Activated T-cell treated with anti-CD3 and anti-CD28 coated beads, Interleukin-2, amount 50 U/mL, for 72 hours (primary cell): ENCODE measurements around the gene MAST4. TPM values are rescaled to one million over a fixed set of nuclear protein-coding genes. Genes with fewer than 3 reads are reported as not detected.

Experiments
- ATAC-seq, 2 donors: fragments of 150-1000 bp; cut with Tn5 transposase; replicated peaks in 1 of 2; 2 replicates each; pipeline ENCODE4 v1.10.0; 2021; ENCODE audit warnings: moderate library complexity in 2 of 2, mild to moderate bottlenecking in 1 of 2
- DNase-seq, 2 donors: peaks; one replicate each; pipeline ENCODE4 v3.0.0; 2021 to 2022; ENCODE audit warnings: mixed read lengths in 1 of 2
- H3K27ac Mint-ChIP-seq: one replicate; pipeline ENCODE4 v1.8.0; 2022; ENCODE audit warnings: mild to moderate bottlenecking, moderate library complexity, mixed read lengths
- H3K27me3 Mint-ChIP-seq: one replicate; pipeline ENCODE4 v1.8.0; 2022; ENCODE audit warnings: low read depth, mixed read lengths
- H3K36me3 Mint-ChIP-seq, 2 donors: one replicate each; pipeline ENCODE4 v1.8.0; 2022; ENCODE audit warnings: mixed read lengths in 2 of 2, mild to moderate bottlenecking in 1 of 2; ENCODE audit not compliant: insufficient read depth in 2 of 2
- H3K4me1 Mint-ChIP-seq: one replicate; pipeline ENCODE4 v1.8.0; 2022; ENCODE audit warnings: low read depth, mixed read lengths
- H3K4me3 Mint-ChIP-seq, 2 donors: one replicate each; pipeline ENCODE4 v1.8.0; 2022; ENCODE audit warnings: mild to moderate bottlenecking in 2 of 2, mixed read lengths in 2 of 2, moderate library complexity in 2 of 2
- H3K9me3 Mint-ChIP-seq, 2 donors: one replicate each; pipeline ENCODE4 v1.8.0; 2022; ENCODE audit warnings: mixed read lengths in 2 of 2
- total RNA-seq, 2 donors: library from RNA; stranded (reverse); gene quantifications; one replicate each; pipeline ENCODE4 v1.2.3, GENCODE V29; 2022

Gene MAST4
- total RNA-seq, 2 donors from 2014 or later, result 32.9 to 38.3 TPM

DNA sequence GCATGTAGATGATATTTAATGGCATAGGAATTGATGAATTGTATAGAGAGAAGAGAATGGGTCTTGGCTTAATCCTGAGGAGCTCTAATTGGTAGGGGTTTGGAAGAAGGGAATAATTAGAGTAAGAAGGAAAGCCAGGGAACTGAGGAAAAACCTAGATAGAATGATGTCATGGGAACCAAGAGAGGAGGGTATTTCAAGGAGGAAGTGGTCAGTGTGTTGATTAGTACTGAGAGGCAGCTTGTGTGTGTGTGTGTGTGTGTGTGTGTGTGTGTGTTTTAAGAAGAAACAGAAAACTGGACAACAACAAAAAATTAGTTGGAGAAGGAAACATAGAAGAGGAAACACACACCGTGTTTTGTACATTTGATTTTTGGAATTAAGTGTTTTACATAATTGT is 42.8 kb downstream of the MAST4 start:
- Mint-ChIP-seq H3K4me1 (no peaks in the 10 kb centered on the region), H3K4me3 (no peak overlapping the region), H3K27me3 (no peaks in the 10 kb centered on the region), H3K27ac (no peak overlapping the region), H3K9me3 (no peaks in the 10 kb centered on the region), H3K36me3 (no peaks in the 10 kb centered on the region)
- ATAC-seq (no peak), DNase-seq (no peak)

DNA sequence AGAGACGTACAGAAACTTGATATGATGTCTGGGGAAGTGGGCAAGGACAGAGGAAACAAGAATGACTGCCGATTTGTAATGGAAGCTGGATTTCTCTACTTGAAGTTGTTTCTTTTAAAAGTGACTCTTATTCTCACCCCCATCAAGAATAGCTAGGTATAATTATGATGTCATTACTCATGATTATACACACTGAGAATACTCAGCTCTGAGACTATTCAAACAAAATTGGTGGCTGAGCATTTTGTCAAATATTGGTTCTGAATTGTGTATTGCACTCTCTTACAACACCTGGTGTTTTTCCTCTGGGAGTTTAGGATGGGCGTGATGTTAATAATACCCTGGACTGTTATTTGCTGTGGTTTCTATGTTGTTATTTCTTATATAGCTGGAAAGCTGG is 46.3 kb downstream of the MAST4 start:
- Mint-ChIP-seq H3K4me1 (peaks cover 4% of the 10 kb centered on the region), H3K4me3 (no peak overlapping the region), H3K27ac (no peak overlapping the region), H3K27me3 (no peaks in the 10 kb centered on the region), H3K36me3 (no peaks in the 10 kb centered on the region), H3K9me3 (no peaks in the 10 kb centered on the region)
- DNase-seq, result no peak
- no peak for ATAC-seq

DNA sequence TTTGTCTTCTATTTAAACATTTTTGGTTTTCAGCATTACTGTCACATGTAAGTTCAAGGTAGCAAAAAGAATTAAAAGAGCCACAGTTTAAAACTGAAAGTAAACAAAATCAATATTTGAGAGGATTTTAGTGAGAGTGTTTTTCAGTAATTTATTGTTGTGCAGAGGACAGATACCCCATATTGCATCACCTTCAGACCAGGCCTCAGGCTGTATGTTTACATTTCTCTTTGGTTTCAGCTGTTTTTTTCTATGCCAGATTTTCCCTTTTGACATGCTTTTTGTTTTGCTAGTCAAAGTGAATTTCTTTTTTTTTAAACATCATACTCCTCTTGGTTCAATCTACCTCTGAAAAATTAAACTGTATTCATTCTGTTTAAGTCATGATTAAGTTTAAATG is 47.2 kb downstream of the MAST4 start:
- Mint-ChIP-seq H3K36me3 (no peaks in the 10 kb centered on the region), H3K27ac (no peak overlapping the region), H3K4me1 (peaks cover 4% of the 10 kb centered on the region), H3K4me3 (no peak overlapping the region), H3K9me3 (no peaks in the 10 kb centered on the region), H3K27me3 (no peaks in the 10 kb centered on the region)
- ATAC-seq (no peak), DNase-seq (no peak)

DNA sequence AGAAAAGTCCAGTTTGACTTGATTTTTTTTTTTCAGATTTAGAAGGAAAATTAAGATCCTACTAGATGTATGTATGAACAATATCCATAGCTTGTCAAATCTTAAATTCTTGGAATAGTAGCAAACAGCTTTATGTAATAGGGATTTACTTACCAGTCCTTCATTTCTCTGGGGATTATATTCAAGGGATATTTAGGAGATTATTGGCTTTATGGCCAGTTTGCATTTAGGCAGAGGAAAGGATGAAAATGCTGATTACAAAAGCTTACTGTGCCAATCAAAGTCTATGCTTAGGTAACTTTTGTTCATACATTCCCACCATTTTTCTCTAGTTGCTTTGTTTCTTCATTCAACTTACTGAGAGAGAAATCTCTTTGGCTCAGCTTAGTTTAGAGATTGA is 47.9 kb downstream of the MAST4 start:
- H3K9me3 Mint-ChIP-seq, result no peaks in the 10 kb centered on the region
- no peaks in the 10 kb centered on the region for H3K27me3 Mint-ChIP-seq
- ATAC-seq (no peak), DNase-seq (no peak)
- no peaks in the 10 kb centered on the region for H3K36me3 Mint-ChIP-seq
- H3K4me1 Mint-ChIP-seq, result peaks cover 4% of the 10 kb centered on the region
- H3K4me3 Mint-ChIP-seq, result no peak overlapping the region
- H3K27ac Mint-ChIP-seq, result no peak overlapping the region

DNA sequence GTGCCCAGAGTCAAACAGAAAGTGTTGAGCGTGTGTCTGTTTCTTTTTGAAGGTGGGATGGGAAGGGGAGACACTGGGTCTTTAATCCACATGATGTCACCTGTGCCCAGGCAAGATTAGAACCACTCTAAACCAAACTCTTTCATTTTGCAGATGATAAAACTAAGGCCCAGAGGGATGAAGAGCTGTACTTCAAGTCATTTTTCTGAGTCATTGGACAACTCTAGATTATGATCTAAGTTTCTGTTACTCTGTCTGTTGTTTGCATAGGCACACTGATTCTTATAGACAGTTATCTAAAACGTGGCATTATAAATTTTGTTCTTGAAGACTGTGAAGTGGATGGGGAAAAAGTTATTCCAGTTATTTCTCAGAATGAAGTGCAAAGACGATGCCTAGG is 48.8 kb downstream of the MAST4 start:
- Mint-ChIP-seq H3K36me3 (no peaks in the 10 kb centered on the region), H3K4me1 (peaks cover 4% of the 10 kb centered on the region), H3K4me3 (no peak overlapping the region), H3K27me3 (no peaks in the 10 kb centered on the region), H3K27ac (no peak overlapping the region), H3K9me3 (no peaks in the 10 kb centered on the region)
- ATAC-seq (no peak), DNase-seq (no peak)

DNA sequence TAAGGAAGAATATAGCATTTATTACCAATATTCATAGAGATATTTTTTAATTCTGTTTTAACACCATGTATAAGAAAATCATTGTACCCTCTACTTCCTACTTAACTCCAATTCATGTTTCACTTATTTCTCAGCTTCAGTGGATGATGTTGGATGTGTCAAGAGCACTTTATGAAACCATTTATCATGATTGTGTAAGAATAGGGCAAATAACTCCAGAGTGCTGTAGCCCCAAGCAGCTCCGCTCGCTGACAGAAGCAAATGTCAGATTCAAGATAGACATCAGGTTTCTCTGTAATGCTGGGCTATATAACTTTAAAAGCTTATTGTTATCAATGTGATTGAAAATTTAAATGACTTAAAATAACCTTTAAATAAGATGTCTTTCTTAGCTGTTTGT is 50.4 kb downstream of the MAST4 start:
- H3K27ac Mint-ChIP-seq, result no peak overlapping the region
- no peaks in the 10 kb centered on the region for H3K9me3 Mint-ChIP-seq
- DNase-seq, result no peak
- H3K4me1 Mint-ChIP-seq, result peaks cover 4% of the 10 kb centered on the region
- no peaks in the 10 kb centered on the region for H3K36me3 Mint-ChIP-seq
- ATAC-seq, result no peak
- no peaks in the 10 kb centered on the region for H3K27me3 Mint-ChIP-seq
- no peak overlapping the region for H3K4me3 Mint-ChIP-seq

DNA sequence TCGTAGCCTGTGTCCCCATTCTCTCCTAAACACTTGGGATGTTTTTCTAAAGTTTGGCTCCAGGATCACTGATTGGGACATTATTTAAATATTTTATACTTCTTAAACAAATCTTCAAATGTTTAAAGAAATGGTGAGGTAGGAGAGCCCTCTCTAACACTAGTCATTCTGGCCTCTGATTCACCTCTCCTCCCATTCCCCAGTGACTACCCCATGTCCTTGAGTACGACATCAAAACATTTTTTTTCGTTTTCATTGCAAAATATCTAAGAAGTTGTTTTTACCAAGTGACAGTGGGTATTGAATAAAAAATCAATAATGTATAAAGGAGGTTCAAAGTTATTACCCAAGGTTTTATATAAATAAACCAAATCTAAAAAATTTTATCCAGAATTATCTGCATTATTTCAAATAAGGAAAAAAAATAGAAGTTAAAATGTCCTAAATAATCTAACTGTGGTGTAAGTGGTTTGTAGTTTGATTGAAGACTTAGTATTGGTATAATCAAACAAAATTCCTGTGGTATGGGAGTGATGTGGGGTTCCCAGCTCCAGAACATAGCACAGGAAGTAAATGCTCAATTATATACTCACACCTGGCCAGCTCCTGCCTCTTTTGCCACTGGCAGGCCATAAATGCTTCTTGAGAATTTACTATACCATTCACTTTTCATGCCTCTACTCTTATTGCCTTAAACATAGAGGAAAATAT is 51.1 kb downstream of the MAST4 start:
- H3K9me3 Mint-ChIP-seq, result no peaks in the 10 kb centered on the region
- no peak overlapping the region for H3K27ac Mint-ChIP-seq
- H3K4me3 Mint-ChIP-seq, result no peak overlapping the region
- no peaks in the 10 kb centered on the region for H3K36me3 Mint-ChIP-seq
- DNase-seq (no peak), ATAC-seq (no peak)
- H3K27me3 Mint-ChIP-seq, result no peaks in the 10 kb centered on the region
- peaks cover 4% of the 10 kb centered on the region for H3K4me1 Mint-ChIP-seq

DNA sequence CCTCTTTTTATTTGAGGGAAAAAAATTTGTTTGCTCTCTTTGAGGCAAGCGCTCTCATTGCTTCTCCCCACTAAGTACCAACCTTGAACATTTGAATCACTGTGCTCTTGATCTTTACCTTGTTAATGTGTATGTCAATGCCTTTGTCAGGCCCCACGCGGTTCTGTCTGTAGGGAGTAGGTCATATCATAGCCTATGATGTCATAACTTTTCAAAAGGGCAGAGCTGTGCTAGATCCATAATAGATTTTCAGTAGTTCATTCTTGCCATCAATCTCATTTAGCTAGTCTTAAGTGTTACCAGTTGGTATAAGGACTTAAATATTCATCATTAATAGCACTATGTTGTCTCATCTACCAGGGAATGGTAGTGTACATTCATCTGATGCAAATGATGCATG is 56.6 kb downstream of the MAST4 start:
- H3K4me3 Mint-ChIP-seq, result no peak overlapping the region
- H3K27me3 Mint-ChIP-seq, result peaks cover 9% of the 10 kb centered on the region
- peaks cover 0 to 2% of the 10 kb centered on the region in 2 donors for H3K9me3 Mint-ChIP-seq
- no peak for ATAC-seq
- no peaks in the 10 kb centered on the region for H3K36me3 Mint-ChIP-seq
- DNase-seq, result no peak
- H3K4me1 Mint-ChIP-seq, result peaks cover 6% of the 10 kb centered on the region
- no peak overlapping the region for H3K27ac Mint-ChIP-seq

DNA sequence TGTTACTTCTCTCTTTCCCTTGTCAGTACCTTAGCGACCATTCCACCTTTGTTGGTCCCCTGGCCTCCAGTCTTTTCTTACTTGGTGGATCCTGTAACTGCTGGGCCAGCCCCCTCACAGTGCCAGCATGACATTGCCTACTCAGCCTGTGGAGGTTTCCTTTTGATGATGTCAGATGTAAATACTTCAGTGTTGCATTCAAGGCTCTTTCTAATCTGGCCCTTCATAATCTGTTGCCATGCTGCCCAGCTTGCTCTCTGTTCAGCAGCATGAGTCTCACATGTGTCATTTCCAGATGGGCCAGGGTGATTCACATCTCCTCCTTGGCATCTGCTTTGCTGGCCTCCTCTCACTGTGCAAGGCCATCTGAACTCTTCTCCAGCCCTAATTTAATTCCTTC is 57.1 kb downstream of the MAST4 start:
- DNase-seq (no peak), ATAC-seq (peak; percentile 49 to 50)
- peaks cover 6% of the 10 kb centered on the region for H3K4me1 Mint-ChIP-seq
- H3K27me3 Mint-ChIP-seq, result peaks cover 9% of the 10 kb centered on the region
- H3K36me3 Mint-ChIP-seq, result no peaks in the 10 kb centered on the region
- no peak overlapping the region for H3K4me3 Mint-ChIP-seq
- peaks cover 0 to 2% of the 10 kb centered on the region in 2 donors for H3K9me3 Mint-ChIP-seq
- H3K27ac Mint-ChIP-seq, result no peak overlapping the region

DNA sequence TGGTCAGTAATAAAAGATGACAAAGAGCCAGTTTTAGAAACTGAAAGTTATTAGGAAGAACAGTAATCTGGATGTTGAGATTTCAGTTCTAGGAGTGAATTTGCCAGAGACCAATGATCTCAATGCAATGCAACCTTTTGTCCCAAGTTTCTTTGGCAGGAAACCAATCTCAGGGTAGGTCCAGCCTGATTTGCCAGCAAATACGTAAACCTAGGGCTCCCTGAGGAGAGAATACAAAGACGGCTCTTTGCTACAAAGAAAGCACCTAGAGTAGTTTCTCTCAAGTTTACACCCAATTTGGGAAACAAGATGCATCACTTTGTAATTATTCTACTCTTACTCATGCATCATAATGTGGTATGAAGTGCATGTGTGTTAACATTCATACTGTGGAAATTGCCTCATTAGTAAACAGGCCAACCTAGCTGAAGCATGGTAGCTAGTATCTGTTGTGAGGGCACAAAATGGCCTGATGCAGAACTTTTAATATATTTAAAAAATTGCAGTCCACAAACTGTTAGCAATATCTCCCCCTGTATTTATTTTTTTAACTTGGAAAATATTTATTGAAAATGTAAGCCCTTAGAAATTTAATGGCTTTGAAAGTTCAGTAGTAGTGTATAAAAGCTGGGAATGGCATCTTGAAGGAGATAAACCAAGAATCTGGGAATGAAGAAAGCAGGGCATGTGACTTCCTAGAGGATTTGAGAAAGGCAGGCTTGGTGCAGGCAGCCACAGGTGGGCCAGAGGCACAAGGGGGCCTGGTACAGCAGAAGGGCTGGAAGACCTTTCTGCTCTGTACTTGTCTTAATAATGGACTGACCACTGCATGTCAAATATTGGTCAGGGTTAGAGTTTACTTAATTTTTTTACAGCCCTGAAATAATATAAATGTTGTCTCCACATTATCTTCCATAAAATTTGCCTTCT is 59.5 kb downstream of the MAST4 start:
- DNase-seq (no peak), ATAC-seq (no peak)
- Mint-ChIP-seq H3K27me3 (peaks cover 9% of the 10 kb centered on the region), H3K27ac (no peak overlapping the region), H3K36me3 (no peaks in the 10 kb centered on the region), H3K9me3 (peaks cover 0 to 2% of the 10 kb centered on the region in 2 donors), H3K4me1 (peaks cover 6% of the 10 kb centered on the region), H3K4me3 (no peak overlapping the region)

DNA sequence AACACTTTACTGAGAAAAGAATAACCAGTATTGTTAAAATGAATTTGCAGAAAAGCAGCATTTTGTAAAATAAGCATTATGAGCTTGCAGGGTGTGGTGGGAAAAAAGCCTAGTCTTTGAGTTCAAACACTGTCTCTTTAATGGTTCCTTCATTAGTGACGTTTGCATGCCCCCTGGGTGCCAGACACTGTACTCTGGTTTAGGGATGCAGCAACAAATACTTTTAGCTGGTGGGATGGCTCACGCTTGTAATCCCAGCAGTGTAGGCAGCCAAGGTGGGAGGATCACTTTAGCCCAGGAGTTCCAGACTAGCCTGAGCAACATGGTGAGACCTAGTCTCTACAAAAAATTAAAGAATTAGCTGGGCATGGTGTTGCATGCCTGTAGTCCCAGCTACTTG is 62.3 kb downstream of the MAST4 start:
- Mint-ChIP-seq H3K9me3 (no peaks in the 10 kb centered on the region), H3K27ac (no peak overlapping the region), H3K27me3 (peaks cover 17% of the 10 kb centered on the region), H3K4me1 (peaks cover 3% of the 10 kb centered on the region), H3K36me3 (no peaks in the 10 kb centered on the region), H3K4me3 (no peak overlapping the region)
- ATAC-seq, result no peak
- no peak for DNase-seq

DNA sequence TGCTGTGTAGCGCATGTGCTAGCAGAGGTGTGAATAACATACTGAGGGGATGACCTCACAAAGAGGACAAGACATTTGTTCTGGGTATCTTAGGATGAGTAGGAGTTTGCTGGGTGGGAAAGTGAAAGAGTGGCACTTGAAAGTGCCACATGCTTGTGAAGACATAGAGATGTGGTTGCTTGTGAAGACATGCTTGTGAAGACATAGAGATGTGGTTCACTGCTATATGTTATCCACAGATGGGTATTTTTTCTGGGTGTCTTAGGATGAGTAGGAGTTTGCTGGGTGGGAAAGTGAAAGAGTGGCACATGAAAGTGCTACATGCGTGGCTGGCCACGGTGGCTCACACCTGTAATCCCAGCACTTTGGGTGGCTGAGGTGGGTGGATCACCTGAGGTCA is 63.6 kb downstream of the MAST4 start:
- peaks cover 15% of the 10 kb centered on the region for H3K27me3 Mint-ChIP-seq
- H3K36me3 Mint-ChIP-seq, result no peaks in the 10 kb centered on the region
- H3K9me3 Mint-ChIP-seq, result peaks cover 0 to 1% of the 10 kb centered on the region in 2 donors
- ATAC-seq (peak in 1 of 2 donors; percentile 42), DNase-seq (no peak)
- no peak overlapping the region for H3K27ac Mint-ChIP-seq
- H3K4me1 Mint-ChIP-seq, result no peaks in the 10 kb centered on the region
- no peak overlapping the region for H3K4me3 Mint-ChIP-seq

DNA sequence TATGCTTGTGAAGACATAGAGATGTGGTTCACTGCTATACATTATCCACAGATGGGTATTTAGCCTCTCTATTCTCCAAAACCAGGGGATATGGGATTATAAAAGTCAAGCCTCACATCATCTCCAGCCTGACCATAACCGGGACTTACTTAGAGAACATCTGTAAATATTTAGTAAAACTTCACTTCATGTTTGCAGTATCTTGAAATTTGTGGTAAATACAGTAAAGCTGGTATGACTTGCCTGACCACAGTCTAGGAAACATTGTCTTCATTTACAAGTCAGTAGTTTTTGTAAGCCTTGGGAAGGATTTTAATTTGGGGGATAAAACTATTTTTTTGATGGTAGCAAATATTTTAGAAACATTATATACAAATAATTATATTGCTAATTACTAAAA is 64.2 kb downstream of the MAST4 start:
- DNase-seq (no peak), ATAC-seq (no peak)
- H3K4me1 Mint-ChIP-seq, result no peaks in the 10 kb centered on the region
- peaks cover 15% of the 10 kb centered on the region for H3K27me3 Mint-ChIP-seq
- no peak overlapping the region for H3K4me3 Mint-ChIP-seq
- no peaks in the 10 kb centered on the region for H3K36me3 Mint-ChIP-seq
- no peak overlapping the region for H3K27ac Mint-ChIP-seq
- peaks cover 0 to 1% of the 10 kb centered on the region in 2 donors for H3K9me3 Mint-ChIP-seq
